22Rv1 (cell line): ENCODE data around the gene TRIM9.
"Not testable (repeated sequence)": the region's sequence is repeated elsewhere in the genome, so short reads cannot be mapped to it uniquely, and the experiment has no call there.

Source experiments
- H3K27ac ChIP-seq: fragments of 450-650 bp; 2 replicates; pipeline ENCODE4 v1.5.1; 2017
- CTCF ChIP-seq: fragments of 450-650 bp; IDR thresholded peaks from 2 replicates; pipeline ENCODE4 v1.5.1; 2017; ENCODE audit warnings: mild to moderate bottlenecking
- ZFX ChIP-seq: fragments of 450-650 bp; IDR thresholded peaks from 2 replicates; pipeline ENCODE4 v1.6.1; 2017; ENCODE audit warnings: antibody characterized with exemption, borderline replicate concordance

The TRIM9 gene

GRCh38 chr14:50998612-50999011 lies 96.3 kb downstream of the TRIM9 start:
- H3K27ac ChIP-seq = no peak overlapping the region
- TF ChIP-seq ZFX (no peak), CTCF (no peak)

GRCh38 chr14:50997712-50998111 lies 97.2 kb downstream of the TRIM9 start:
- no peak overlapping the region for H3K27ac ChIP-seq

GRCh38 chr14:50994158-50994557 lies 100.7 kb downstream of the TRIM9 start:
- not testable (repeated sequence) for H3K27ac ChIP-seq

More at GRCh38 chr14:50997712-50998111, 97.2 kb downstream of the TRIM9 start:
- TF ChIP-seq CTCF = no peak
- no peak for TF ChIP-seq ZFX

GRCh38 chr14:50985859-50986331 lies 109.0 kb downstream of the TRIM9 start:
- H3K27ac ChIP-seq = no peak overlapping the region
- no peak for TF ChIP-seq CTCF
- no peak for TF ChIP-seq ZFX

GRCh38 chr14:50985124-50985858 lies 109.6 kb downstream of the TRIM9 start:
- H3K27ac ChIP-seq = no peak overlapping the region
- TF ChIP-seq CTCF = no peak
- TF ChIP-seq ZFX = no peak

GRCh38 chr14:50984036-50984710 lies 110.7 kb downstream of the TRIM9 start:
- TF ChIP-seq ZFX (no peak), CTCF (no peak)

GRCh38 chr14:50979941-50980850 lies 114.7 kb downstream of the TRIM9 start:
- TF ChIP-seq CTCF = no peak
- TF ChIP-seq ZFX = no peak
- H3K27ac ChIP-seq = no peak overlapping the region

More at GRCh38 chr14:50984036-50984710, 110.7 kb downstream of the TRIM9 start:
- H3K27ac ChIP-seq = no peak overlapping the region
